Astrocyte of the hippocampus (primary cell): ENCODE measurements around the gene GFY.

ENCODE experiments used
- DNase-seq: peaks from one replicate; pipeline ENCODE4 v3.0.0; 2011; ENCODE audit warnings: low read depth, low spot score

Gene GFY

GRCh38 chr19:49408816-49409440, 16.3 kb upstream of the GFY start:
- DNase-seq = no peak

- no peak for DNase-seq
These were observed 15.7 kb upstream of the GFY start for GRCh38 chr19:49409441-49410029.

- no peak for DNase-seq
These were observed 13.4 kb upstream of the GFY start for GRCh38 chr19:49411681-49412326.

GRCh38 chr19:49413348-49413747, 11.8 kb upstream of the GFY start:
- DNase-seq = peak; percentile 40

GRCh38 chr19:49414256-49414655, 10.9 kb upstream of the GFY start:
- DNase-seq = no peak

GRCh38 chr19:49415102-49415809, 9.9 kb upstream of the GFY start:
- DNase-seq = no peak

GRCh38 chr19:49415810-49416200, 9.4 kb upstream of the GFY start:
- DNase-seq = no peak

GRCh38 chr19:49417088-49417487, 8.1 kb upstream of the GFY start:
- DNase-seq = no peak

GRCh38 chr19:49418511-49418910, 6.7 kb upstream of the GFY start:
- no peak for DNase-seq

GRCh38 chr19:49419173-49419572, 6.0 kb upstream of the GFY start:
- no peak for DNase-seq

GRCh38 chr19:49420227-49420626, 5.0 kb upstream of the GFY start:
- no peak for DNase-seq

GRCh38 chr19:49421039-49421877, 3.9 kb upstream of the GFY start:
- peak; percentile 76 for DNase-seq

- DNase-seq = no peak
These were observed 3.3 kb upstream of the GFY start for GRCh38 chr19:49421878-49422202.

GRCh38 chr19:49422407-49423070, 2.6 kb upstream of the GFY start:
- DNase-seq = peak; percentile 49

- no peak for DNase-seq
These were observed 1.9 kb upstream of the GFY start, which contains the start of gene PTH2 for GRCh38 chr19:49423071-49423984. Gene PTH2 (minus strand): TSS chr19:49423441. CDS start chr19:49423339, 102 bp downstream.

GRCh38 chr19:49423985-49424303, 1.2 kb upstream of the GFY start:
- DNase-seq = no peak

GRCh38 chr19:49425922-49426592, 869 bp downstream of the GFY start:
- DNase-seq = no peak

- no peak for DNase-seq
These were observed 2.2 kb downstream of the GFY start for GRCh38 chr19:49427339-49427738.

GRCh38 chr19:49427855-49428546, 2.8 kb downstream of the GFY start:
- no peak for DNase-seq
